Breast epithelium (tissue), 3 donors: ENCODE results near the gene PXYLP1.

Source experiments
- CTCF ChIP-seq, 3 donors: fragments of 450-650 bp; IDR thresholded peaks; one replicate each; pipeline ENCODE4 v1.5.1; 2016 to 2017; ENCODE audit warnings: antibody characterized with exemption in 3 of 3, mild to moderate bottlenecking in 3 of 3, moderate library complexity in 3 of 3
- POLR2A ChIP-seq: fragments of 450-650 bp; IDR thresholded peaks from one replicate; pipeline ENCODE4 v1.6.1; 2016; ENCODE audit warnings: antibody characterized with exemption, mild to moderate bottlenecking, moderate library complexity

DNA sequence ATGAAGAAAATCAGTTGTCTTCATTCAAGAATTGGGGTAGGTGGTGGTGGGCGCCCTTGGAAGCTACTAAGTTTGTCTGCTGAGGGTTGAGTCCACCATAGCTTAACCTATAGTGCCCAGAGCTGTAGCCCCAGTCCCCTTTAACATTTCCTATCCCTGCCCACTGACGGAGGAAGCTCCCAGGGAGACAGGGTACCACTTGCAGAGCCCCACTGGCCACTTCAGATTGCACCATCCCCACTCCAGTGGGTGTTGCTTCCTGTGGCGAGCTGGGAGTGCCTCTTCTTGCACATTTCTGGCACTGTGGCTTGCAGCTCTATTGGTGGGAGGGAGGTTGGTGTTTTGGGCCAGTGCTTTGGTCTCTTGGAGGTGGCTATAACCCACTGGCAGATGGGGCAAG, 2.7 kb downstream of the PXYLP1 start:
- TF ChIP-seq CTCF (IDR thresholded peaks at IDR 0.05) (no peak), POLR2A (no peak)
